ENCODE measurements around the gene HPD. TPM values are rescaled to one million over a fixed set of nuclear protein-coding genes. Genes with fewer than 3 reads are reported as not detected.
A peak's percentile ranks its signal among the peaks of the same experiment; 100 is the strongest.

The HPD gene
- total RNA-seq, 1 donor from 2014 or later = 2.5 TPM

GRCh38 chr12:121804417-121805111, 54.1 kb downstream of the HPD start:
- no peak for ATAC-seq
- peak overlapping the region; percentile 100 for H3K27ac ChIP-seq
- H3K4me3 ChIP-seq = peak overlapping the region; percentile 85
- no peak for DNase-seq
- TF ChIP-seq, protein P1, sequence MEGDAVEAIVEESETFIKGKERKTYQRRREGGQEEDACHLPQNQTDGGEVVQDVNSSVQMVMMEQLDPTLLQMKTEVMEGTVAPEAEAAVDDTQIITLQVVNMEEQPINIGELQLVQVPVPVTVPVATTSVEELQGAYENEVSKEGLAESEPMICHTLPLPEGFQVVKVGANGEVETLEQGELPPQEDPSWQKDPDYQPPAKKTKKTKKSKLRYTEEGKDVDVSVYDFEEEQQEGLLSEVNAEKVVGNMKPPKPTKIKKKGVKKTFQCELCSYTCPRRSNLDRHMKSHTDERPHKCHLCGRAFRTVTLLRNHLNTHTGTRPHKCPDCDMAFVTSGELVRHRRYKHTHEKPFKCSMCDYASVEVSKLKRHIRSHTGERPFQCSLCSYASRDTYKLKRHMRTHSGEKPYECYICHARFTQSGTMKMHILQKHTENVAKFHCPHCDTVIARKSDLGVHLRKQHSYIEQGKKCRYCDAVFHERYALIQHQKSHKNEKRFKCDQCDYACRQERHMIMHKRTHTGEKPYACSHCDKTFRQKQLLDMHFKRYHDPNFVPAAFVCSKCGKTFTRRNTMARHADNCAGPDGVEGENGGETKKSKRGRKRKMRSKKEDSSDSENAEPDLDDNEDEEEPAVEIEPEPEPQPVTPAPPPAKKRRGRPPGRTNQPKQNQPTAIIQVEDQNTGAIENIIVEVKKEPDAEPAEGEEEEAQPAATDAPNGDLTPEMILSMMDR (IDR thresholded peaks at IDR 0.05) = no peak
- H3K36me3 ChIP-seq = peaks cover 27% of the 10 kb centered on the region
- H3K4me1 ChIP-seq = peaks cover 28% of the 10 kb centered on the region
- intact Hi-C loops (cut with DNase I) = no loop called here
- no peaks in the 10 kb centered on the region for H3K9me3 ChIP-seq
- H3K27me3 ChIP-seq (ENCODE audit: low read depth) = no peaks in the 10 kb centered on the region

- intact Hi-C loops (cut with DNase I) = no loop called here
- Histone ChIP-seq H3K27me3 (ENCODE audit: low read depth) (no peaks in the 10 kb centered on the region), H3K9me3 (no peaks in the 10 kb centered on the region), H3K4me1 (peaks cover 34% of the 10 kb centered on the region), H3K27ac (peak within 1 kb of the TSS; percentile 100), H3K4me3 (peak within 1 kb of the TSS; percentile 85), H3K36me3 (peaks cover 21% of the 10 kb centered on the region)
- peak; percentile 77 for DNase-seq
- TF ChIP-seq, protein P1 (IDR thresholded peaks at IDR 0.05) = no peak
- ATAC-seq = peak; percentile 9 to 32
Observed at GRCh38 chr12:121803861-121804416, 54.7 kb downstream of the HPD start, which contains the start of gene SETD1B. Gene SETD1B (plus strand): TSS chr12:121804009. CDS start chr12:121804738, 729 bp downstream.

- Histone ChIP-seq H3K9me3 (no peaks in the 10 kb centered on the region), H3K27me3 (ENCODE audit: low read depth) (no peaks in the 10 kb centered on the region), H3K27ac (peak overlapping the region; percentile 100), H3K4me3 (peak overlapping the region; percentile 85), H3K4me1 (peaks cover 43% of the 10 kb centered on the region), H3K36me3 (peaks cover 22% of the 10 kb centered on the region)
- intact Hi-C loops (cut with DNase I) = no loop called here
- DNase-seq = peak; percentile 94
- TF ChIP-seq, protein P1 (IDR thresholded peaks at IDR 0.05) = no peak
- peak; percentile 69 to 74 for ATAC-seq
Observed at GRCh38 chr12:121802843-121803698, 55.6 kb downstream of the HPD start.

- Histone ChIP-seq H3K4me1 (peaks cover 46% of the 10 kb centered on the region), H3K36me3 (peaks cover 22% of the 10 kb centered on the region), H3K27ac (peak overlapping the region; percentile 100), H3K27me3 (ENCODE audit: low read depth) (no peaks in the 10 kb centered on the region), H3K4me3 (peak overlapping the region; percentile 85), H3K9me3 (no peaks in the 10 kb centered on the region)
- TF ChIP-seq, protein P1 (IDR thresholded peaks at IDR 0.05) = no peak
- intact Hi-C loops (cut with DNase I) = no loop called here
- DNase-seq = no peak
- no peak for ATAC-seq
Observed at GRCh38 chr12:121802485-121802842, 56.2 kb downstream of the HPD start.

DNA sequence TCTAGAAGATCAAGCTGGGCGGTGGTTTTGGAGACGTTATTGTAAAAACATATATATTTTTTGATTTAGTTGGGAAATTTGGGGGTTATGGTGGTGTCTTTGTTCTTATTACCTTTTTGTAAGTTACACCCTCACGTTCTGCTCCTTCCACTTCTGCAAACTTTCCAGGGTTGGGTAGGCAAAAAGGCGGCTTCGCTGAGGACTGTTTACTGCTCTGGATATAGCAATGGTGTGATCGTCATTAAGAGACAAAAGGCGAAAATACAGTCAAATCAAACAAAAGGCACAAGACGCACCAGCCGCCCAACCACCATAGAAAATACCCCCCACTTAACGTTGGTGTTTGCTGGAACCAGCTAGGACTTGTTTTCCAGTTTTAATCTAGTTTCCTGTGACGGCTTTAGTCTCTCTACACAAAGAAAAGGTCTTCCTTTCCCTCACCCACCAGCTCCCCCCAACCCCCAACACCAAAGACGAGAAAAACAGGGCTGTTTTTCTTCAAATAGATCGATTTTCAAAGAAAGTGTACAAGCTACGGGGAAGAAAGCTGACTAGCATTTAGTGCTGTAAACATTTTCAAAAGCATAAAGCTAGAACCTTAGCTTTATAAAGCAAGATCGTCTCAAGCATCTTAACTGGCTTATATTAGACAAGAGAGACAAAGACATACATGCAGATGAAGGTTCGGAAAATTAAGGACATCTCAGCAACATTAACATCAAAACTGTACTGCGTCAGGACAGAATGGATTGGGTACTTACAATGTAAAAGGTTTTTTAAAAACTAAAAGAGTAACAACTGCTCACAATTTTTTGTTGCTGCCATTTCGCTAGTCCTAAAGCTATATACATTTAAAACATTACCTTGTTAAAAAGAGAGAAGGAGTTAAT, 56.8 kb downstream of the HPD start:
- H3K36me3 ChIP-seq = peaks cover 18% of the 10 kb centered on the region
- intact Hi-C loops (cut with DNase I) = no loop called here
- no peaks in the 10 kb centered on the region for H3K9me3 ChIP-seq
- H3K27me3 ChIP-seq (ENCODE audit: low read depth) = no peaks in the 10 kb centered on the region
- DNase-seq = no peak
- ATAC-seq = no peak
- H3K27ac ChIP-seq = peak overlapping the region; percentile 100
- H3K4me1 ChIP-seq = peaks cover 46% of the 10 kb centered on the region
- H3K4me3 ChIP-seq = peak overlapping the region; percentile 85
- TF ChIP-seq, protein P1 (IDR thresholded peaks at IDR 0.05) = no peak
